SK-N-MC (cell line): Measurements from ENCODE around the gene PRRT1.

Experiments
- DNase-seq: peaks from one replicate; pipeline ENCODE4 v3.0.0-alpha.2; 2011; ENCODE audit warnings: low read depth, low spot score
- H3K27ac ChIP-seq: fragments of 200-600 bp; sonication (generic); 2 replicates; pipeline ENCODE4 v1.5.1; 2016; ENCODE audit warnings: mixed run types
- H3K36me3 ChIP-seq: fragments of 200-600 bp; sonication (generic); 2 replicates; pipeline ENCODE4 v1.6.1; 2017; ENCODE audit warnings: antibody characterized with exemption, low read length, mixed read lengths; ENCODE audit not compliant: insufficient read depth
- H3K4me3 ChIP-seq: fragments of 200-600 bp; sonication (generic); 2 replicates; pipeline ENCODE4 v1.5.1; 2016
- H3K9ac ChIP-seq: fragments of 200-600 bp; sonication (generic); 2 replicates; pipeline ENCODE4 v1.8.0; 2017; ENCODE audit warnings: mixed run types, mixed read lengths; ENCODE audit not compliant: insufficient read length
- H3K9me3 ChIP-seq: fragments of 200-600 bp; sonication (generic); 2 replicates; pipeline ENCODE4 v1.6.1; 2017; ENCODE audit warnings: low read depth, mild to moderate bottlenecking, antibody characterized with exemption, low read length, moderate library complexity, mixed read lengths
- EZH2 ChIP-seq: fragments of 200-600 bp; sonication (generic); IDR thresholded peaks from one replicate; pipeline ENCODE4 v1.6.1; 2017; ENCODE audit warnings: antibody characterized with exemption
- FOXP2 ChIP-seq: optimal IDR thresholded peaks from 2 replicates; pipeline ENCODE3; 2011; ENCODE audit warnings: mild to moderate bottlenecking, moderate library complexity; ENCODE audit not compliant: insufficient read depth; ENCODE audit errors: extremely low read length, control extremely low read depth
- POLR2AphosphoS5 ChIP-seq: IDR thresholded peaks from 2 replicates; pipeline ENCODE4 v1.6.1; 2012; ENCODE audit warnings: mild to moderate bottlenecking, low read depth, low read length, borderline replicate concordance

PRRT1 gene

GRCh38 chr6:32127409-32127716, 24.4 kb downstream of the PRRT1 start:
- no peak for TF ChIP-seq EZH2
- no peak for TF ChIP-seq FOXP2
- TF ChIP-seq POLR2AphosphoS5: no peak
- no peak for DNase-seq
- Histone ChIP-seq H3K4me3 (peak overlapping the region; percentile 99), H3K27ac (no peak overlapping the region), H3K9ac (peak overlapping the region; percentile 91), H3K9me3 (no peaks in the 10 kb centered on the region), H3K36me3 (peaks cover 29% of the 10 kb centered on the region)

GRCh38 chr6:32126880-32127279, 24.9 kb downstream of the PRRT1 start:
- TF ChIP-seq EZH2 (no peak), POLR2AphosphoS5 (no peak), FOXP2 (no peak)
- Histone ChIP-seq H3K36me3 (peaks cover 34% of the 10 kb centered on the region), H3K9ac (peak overlapping the region; percentile 91), H3K27ac (no peak overlapping the region), H3K4me3 (peak overlapping the region; percentile 99), H3K9me3 (no peaks in the 10 kb centered on the region)
- DNase-seq: no peak

GRCh38 chr6:32123681-32124080, 28.1 kb downstream of the PRRT1 start:
- no peak overlapping the region for H3K4me3 ChIP-seq
- TF ChIP-seq FOXP2 (no peak), POLR2AphosphoS5 (no peak), EZH2 (no peak)
- DNase-seq: no peak
- H3K9me3 ChIP-seq: no peaks in the 10 kb centered on the region
- peaks cover 57% of the 10 kb centered on the region for H3K36me3 ChIP-seq
- no peak overlapping the region for H3K9ac ChIP-seq
- H3K27ac ChIP-seq: no peak overlapping the region

- Histone ChIP-seq H3K4me3 (no peak overlapping the region), H3K9ac (no peak overlapping the region), H3K27ac (no peak overlapping the region), H3K9me3 (no peaks in the 10 kb centered on the region), H3K36me3 (peaks cover 63% of the 10 kb centered on the region)
- no peak for TF ChIP-seq EZH2
- TF ChIP-seq POLR2AphosphoS5: no peak
- no peak for TF ChIP-seq FOXP2
- no peak for DNase-seq
Measured at GRCh38 chr6:32120573-32121059, 31.1 kb downstream of the PRRT1 start.

- Histone ChIP-seq H3K36me3 (peaks cover 56% of the 10 kb centered on the region), H3K9ac (no peak overlapping the region), H3K9me3 (no peaks in the 10 kb centered on the region), H3K4me3 (peak overlapping the region; percentile 30; the same call in 1 of the 2 replicates), H3K27ac (peak overlapping the region; percentile 70)
- TF ChIP-seq POLR2AphosphoS5 (no peak), FOXP2 (no peak), EZH2 (no peak)
- DNase-seq: no peak
Measured at GRCh38 chr6:32118782-32119628, 32.7 kb downstream of the PRRT1 start.

GRCh38 chr6:32117461-32117860, 34.3 kb downstream of the PRRT1 start:
- Histone ChIP-seq H3K36me3 (peaks cover 45% of the 10 kb centered on the region), H3K4me3 (no peak overlapping the region), H3K9me3 (no peaks in the 10 kb centered on the region), H3K9ac (no peak overlapping the region), H3K27ac (no peak overlapping the region)
- no peak for TF ChIP-seq FOXP2
- no peak for TF ChIP-seq POLR2AphosphoS5
- no peak for TF ChIP-seq EZH2
- DNase-seq: no peak

GRCh38 chr6:32116674-32117073, 35.1 kb downstream of the PRRT1 start:
- no peak overlapping the region for H3K27ac ChIP-seq
- H3K9me3 ChIP-seq: no peaks in the 10 kb centered on the region
- no peak overlapping the region for H3K4me3 ChIP-seq
- TF ChIP-seq FOXP2 (no peak), EZH2 (no peak), POLR2AphosphoS5 (no peak)
- H3K36me3 ChIP-seq: peaks cover 37% of the 10 kb centered on the region
- no peak overlapping the region for H3K9ac ChIP-seq
- DNase-seq: no peak

- peaks cover 29% of the 10 kb centered on the region for H3K36me3 ChIP-seq
- DNase-seq: no peak
- TF ChIP-seq POLR2AphosphoS5: no peak
- TF ChIP-seq FOXP2: no peak
- no peak for TF ChIP-seq EZH2
- no peak overlapping the region for H3K4me3 ChIP-seq
- H3K9me3 ChIP-seq: no peaks in the 10 kb centered on the region
- no peak overlapping the region for H3K9ac ChIP-seq
- H3K27ac ChIP-seq: no peak overlapping the region
Measured at GRCh38 chr6:32115623-32116022, 36.1 kb downstream of the PRRT1 start.

- DNase-seq: no peak
- no peak overlapping the region for H3K4me3 ChIP-seq
- no peaks in the 10 kb centered on the region for H3K9me3 ChIP-seq
- H3K36me3 ChIP-seq: peaks cover 27% of the 10 kb centered on the region
- H3K9ac ChIP-seq: no peak overlapping the region
- H3K27ac ChIP-seq: no peak overlapping the region
- TF ChIP-seq EZH2 (no peak), FOXP2 (no peak), POLR2AphosphoS5 (no peak)
Measured at GRCh38 chr6:32114796-32115195, 36.9 kb downstream of the PRRT1 start.
